Activated CD8-positive, alpha-beta memory T cell treated with anti-CD3 and anti-CD28 coated beads, Interleukin-2, amount 10 ng/mL, durations not matched to agents 7 days and 5 days (primary cell): ENCODE results near the gene SLC15A2. TPM values are rescaled to one million over a fixed set of nuclear protein-coding genes. Genes with fewer than 3 reads are reported as not detected.
"Not testable (repeated sequence)": the region's sequence is repeated elsewhere in the genome, so short reads cannot be mapped to it uniquely, and the experiment has no call there.

ENCODE experiments used
- ATAC-seq: fragments of 150-1000 bp; cut with Tn5 transposase; one replicate; pipeline ENCODE4 v1.10.0; 2021; ENCODE audit warnings: moderate library complexity
- CTCF ChIA-PET: fragments of 350-600 bp; sonication (Branson Sonifier 250); formaldehyde crosslinking; loops from one replicate; lab custom pipeline; 2021; ENCODE audit warnings: antibody characterized with exemption; lab: Charles Lee
- DNase-seq: peaks from one replicate; pipeline ENCODE4 v3.0.0-alpha.2; 2020
- H3K27ac Mint-ChIP-seq: one replicate; pipeline ENCODE4 v1.8.0; 2021; ENCODE audit warnings: mild to moderate bottlenecking, mixed read lengths
- H3K27me3 Mint-ChIP-seq: one replicate; pipeline ENCODE4 v1.8.0; 2021; ENCODE audit warnings: mixed read lengths
- H3K36me3 Mint-ChIP-seq: one replicate; pipeline ENCODE4 v1.8.0; 2021; ENCODE audit warnings: mild to moderate bottlenecking, mixed read lengths
- H3K4me1 Mint-ChIP-seq: one replicate; pipeline ENCODE4 v1.8.0; 2021; ENCODE audit warnings: mixed read lengths
- H3K4me3 Mint-ChIP-seq: one replicate; pipeline ENCODE4 v1.8.0; 2021; ENCODE audit warnings: mild to moderate bottlenecking, moderate library complexity, mixed read lengths
- H3K9me3 Mint-ChIP-seq: one replicate; pipeline ENCODE4 v1.8.0; 2022; ENCODE audit warnings: low read depth, mixed read lengths
- total RNA-seq, 2 experiments: library from RNA; stranded (reverse); gene quantifications; one replicate each; pipeline ENCODE4 v1.2.3, GENCODE V29; 2021

Gene SLC15A2
- 1 to 10 TPM; 2.4 to 4.8 TPM for total RNA-seq

DNA sequence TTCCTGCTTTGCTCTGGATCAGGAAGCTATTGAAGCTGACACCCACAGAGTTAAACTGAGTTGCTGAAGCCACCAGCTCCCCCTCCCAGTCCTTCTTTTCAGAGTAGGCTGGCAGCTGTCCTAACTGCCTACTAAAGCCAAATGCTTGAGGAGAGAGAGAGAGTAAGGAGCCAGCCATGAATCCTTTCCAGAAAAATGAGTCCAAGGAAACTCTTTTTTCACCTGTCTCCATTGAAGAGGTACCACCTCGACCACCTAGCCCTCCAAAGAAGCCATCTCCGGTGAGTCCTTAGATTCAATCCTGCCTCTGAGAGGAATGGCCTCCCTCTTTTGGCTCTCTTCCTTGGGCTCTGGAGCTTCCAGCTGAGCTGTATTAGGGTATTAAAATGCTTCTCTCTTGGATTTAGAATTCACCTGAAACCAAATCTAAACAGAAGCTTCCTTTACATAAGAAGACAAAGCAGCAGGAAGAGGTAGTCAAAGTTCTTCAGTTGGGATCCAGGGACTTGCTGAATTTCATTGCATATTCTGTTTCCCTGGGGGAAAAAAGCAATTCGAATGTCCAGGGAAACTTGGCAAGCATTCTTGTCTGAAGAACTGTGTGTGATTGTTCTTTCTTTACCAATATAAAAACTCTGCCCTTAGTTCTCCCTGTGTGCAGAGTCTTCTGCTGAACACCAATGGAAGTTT lies at the start of gene SLC15A2:
SLC15A2 (plus strand) TSS at position 101 of the 690 bp plus-strand sequence; CDS start at position 177, 76 bp downstream.
- no peaks in the 10 kb centered on the region for H3K27me3 Mint-ChIP-seq
- CTCF ChIA-PET, result no interaction called here

DNA sequence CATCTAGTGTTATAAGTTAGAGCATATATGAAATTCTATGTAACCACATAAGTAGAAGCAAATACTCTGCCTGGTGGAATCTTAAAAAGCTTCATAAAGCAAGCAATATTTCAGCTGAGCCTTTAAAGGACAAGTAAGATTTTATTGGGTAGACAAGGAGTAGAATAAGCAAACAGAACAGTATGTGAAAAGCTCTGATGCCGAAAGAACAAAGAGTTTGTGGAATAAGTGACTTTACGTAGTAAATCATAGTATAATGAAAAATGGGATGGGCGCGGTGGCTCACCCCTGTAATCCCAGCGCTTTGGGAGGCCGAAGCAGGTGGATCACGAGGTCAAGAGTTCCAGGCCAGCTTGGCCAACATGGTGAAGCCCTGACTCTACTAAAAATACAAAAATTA lies 49.3 kb upstream of the SLC15A2 start:
- ATAC-seq, result no peak
- no peak for DNase-seq
- Mint-ChIP-seq H3K27me3 (no peaks in the 10 kb centered on the region), H3K27ac (no peak overlapping the region), H3K4me3 (no peak overlapping the region), H3K4me1 (peaks cover 2% of the 10 kb centered on the region), H3K36me3 (peaks cover 30% of the 10 kb centered on the region), H3K9me3 (no peaks in the 10 kb centered on the region)
- CTCF ChIA-PET, result no interaction called here

More for the DNA sequence above, at the start of gene SLC15A2:
- ATAC-seq (no peak), DNase-seq (no peak)
- H3K27ac Mint-ChIP-seq, result no peak within 1 kb of the TSS
- H3K9me3 Mint-ChIP-seq, result no peaks in the 10 kb centered on the region
- peaks cover 18% of the 10 kb centered on the region for H3K36me3 Mint-ChIP-seq
- H3K4me3 Mint-ChIP-seq, result no peak within 1 kb of the TSS
- no peaks in the 10 kb centered on the region for H3K4me1 Mint-ChIP-seq

GRCh38 chr3:121852256-121852655 lies 41.9 kb upstream of the SLC15A2 start:
- no peaks in the 10 kb centered on the region for H3K27me3 Mint-ChIP-seq
- CTCF ChIA-PET, result no interaction called here
- peaks cover 22% of the 10 kb centered on the region for H3K36me3 Mint-ChIP-seq
- H3K4me1 Mint-ChIP-seq, result no peaks in the 10 kb centered on the region
- no peak for ATAC-seq
- no peak overlapping the region for H3K4me3 Mint-ChIP-seq
- no peak for DNase-seq
- no peaks in the 10 kb centered on the region for H3K9me3 Mint-ChIP-seq
- H3K27ac Mint-ChIP-seq, result no peak overlapping the region

- H3K9me3 Mint-ChIP-seq, result no peaks in the 10 kb centered on the region
- H3K4me1 Mint-ChIP-seq, result no peaks in the 10 kb centered on the region
- H3K4me3 Mint-ChIP-seq, result no peak overlapping the region
- peaks cover 31% of the 10 kb centered on the region for H3K36me3 Mint-ChIP-seq
- no peak overlapping the region for H3K27ac Mint-ChIP-seq
- CTCF ChIA-PET, result no interaction called here
- H3K27me3 Mint-ChIP-seq, result no peaks in the 10 kb centered on the region
- ATAC-seq, result no peak
- DNase-seq, result no peak
These were observed 38.6 kb upstream of the SLC15A2 start for GRCh38 chr3:121855555-121855954.

GRCh38 chr3:121857778-121858177 lies 36.4 kb upstream of the SLC15A2 start:
- DNase-seq, H3K4me3 Mint-ChIP-seq, H3K27me3 Mint-ChIP-seq, CTCF ChIA-PET, H3K27ac Mint-ChIP-seq, H3K9me3 Mint-ChIP-seq, ATAC-seq, H3K4me1 Mint-ChIP-seq: not testable (repeated sequence)
- H3K36me3 Mint-ChIP-seq, result peaks cover 46% of the 10 kb centered on the region

- H3K27me3 Mint-ChIP-seq, H3K9me3 Mint-ChIP-seq, H3K4me1 Mint-ChIP-seq, CTCF ChIA-PET, H3K27ac Mint-ChIP-seq, H3K4me3 Mint-ChIP-seq, DNase-seq, ATAC-seq: not testable (repeated sequence)
- peaks cover 64% of the 10 kb centered on the region for H3K36me3 Mint-ChIP-seq
These were observed 31.0 kb upstream of the SLC15A2 start for GRCh38 chr3:121863247-121863646.

DNA sequence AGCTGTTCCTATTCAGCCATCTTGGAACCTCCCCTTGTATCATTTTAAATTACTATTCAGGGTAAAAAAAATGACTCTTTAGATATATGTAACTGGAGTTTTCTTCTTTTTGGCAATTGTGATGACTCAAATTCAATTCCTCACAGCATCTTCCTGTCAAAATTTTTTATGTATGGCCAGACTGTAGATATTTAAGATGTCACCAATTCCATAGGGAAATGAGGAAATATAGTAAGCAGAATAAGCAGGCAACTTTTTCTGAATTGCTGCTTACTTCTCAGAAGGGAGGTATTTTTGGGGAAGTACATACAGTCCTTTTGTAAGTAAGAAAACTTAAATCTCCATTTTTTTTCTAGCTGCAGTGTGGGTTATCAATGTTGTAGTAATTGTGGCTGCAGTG lies 30.4 kb upstream of the SLC15A2 start:
- peaks cover 63% of the 10 kb centered on the region for H3K36me3 Mint-ChIP-seq
- CTCF ChIA-PET, result no interaction called here
- DNase-seq, result no peak

GRCh38 chr3:121869736-121870135 lies 24.5 kb upstream of the SLC15A2 start:
- no peak overlapping the region for H3K27ac Mint-ChIP-seq
- H3K9me3 Mint-ChIP-seq, result no peaks in the 10 kb centered on the region
- H3K36me3 Mint-ChIP-seq, result peaks cover 42% of the 10 kb centered on the region
- no peak overlapping the region for H3K4me3 Mint-ChIP-seq
- no peaks in the 10 kb centered on the region for H3K27me3 Mint-ChIP-seq
- no peak for ATAC-seq
- H3K4me1 Mint-ChIP-seq, result no peaks in the 10 kb centered on the region
- DNase-seq, result no peak
- CTCF ChIA-PET, result no interaction called here

More for the DNA sequence above, 30.4 kb upstream of the SLC15A2 start:
- H3K4me1 Mint-ChIP-seq, result no peaks in the 10 kb centered on the region
- no peaks in the 10 kb centered on the region for H3K9me3 Mint-ChIP-seq
- no peaks in the 10 kb centered on the region for H3K27me3 Mint-ChIP-seq
- ATAC-seq, result no peak
- no peak overlapping the region for H3K4me3 Mint-ChIP-seq
- H3K27ac Mint-ChIP-seq, result no peak overlapping the region

- ATAC-seq, result no peak
- H3K36me3 Mint-ChIP-seq, result peaks cover 42% of the 10 kb centered on the region
- H3K4me1 Mint-ChIP-seq, result no peaks in the 10 kb centered on the region
- no peaks in the 10 kb centered on the region for H3K27me3 Mint-ChIP-seq
- H3K4me3 Mint-ChIP-seq, result no peak overlapping the region
- no peaks in the 10 kb centered on the region for H3K9me3 Mint-ChIP-seq
- CTCF ChIA-PET, result interaction anchor here (1.0 kb wide), 1 partner anchor 159 kb away, joined by 3 read pairs; no protein-coding TSS in a partner anchor
- DNase-seq, result no peak
- H3K27ac Mint-ChIP-seq, result no peak overlapping the region
These were observed 23.5 kb upstream of the SLC15A2 start for GRCh38 chr3:121870717-121871116.

DNA sequence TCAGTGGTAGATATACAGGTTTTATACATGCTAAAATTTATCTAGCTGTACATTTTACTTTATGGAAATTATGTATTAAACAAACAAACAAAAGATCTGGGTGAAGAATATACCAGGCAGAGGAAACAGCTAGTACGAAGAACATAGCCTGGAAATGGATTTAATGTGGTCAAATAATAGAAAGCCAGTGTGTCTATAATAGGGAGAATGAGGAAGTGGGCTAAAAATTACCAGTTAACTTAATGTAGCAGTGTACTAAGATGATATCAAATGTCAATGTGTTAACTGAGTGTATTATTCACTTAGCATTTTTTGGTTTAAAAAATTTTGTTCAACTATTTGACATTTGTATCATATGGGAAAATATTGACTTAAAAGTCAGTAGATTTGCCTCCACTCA lies 22.8 kb upstream of the SLC15A2 start:
- Mint-ChIP-seq H3K9me3 (no peaks in the 10 kb centered on the region), H3K27me3 (no peaks in the 10 kb centered on the region), H3K4me1 (no peaks in the 10 kb centered on the region), H3K36me3 (peaks cover 38% of the 10 kb centered on the region), H3K27ac (no peak overlapping the region), H3K4me3 (no peak overlapping the region)
- CTCF ChIA-PET, result interaction anchor here (1.0 kb wide), 1 partner anchor 159 kb away, joined by 3 read pairs; no protein-coding TSS in a partner anchor
- DNase-seq (no peak), ATAC-seq (no peak)

DNA sequence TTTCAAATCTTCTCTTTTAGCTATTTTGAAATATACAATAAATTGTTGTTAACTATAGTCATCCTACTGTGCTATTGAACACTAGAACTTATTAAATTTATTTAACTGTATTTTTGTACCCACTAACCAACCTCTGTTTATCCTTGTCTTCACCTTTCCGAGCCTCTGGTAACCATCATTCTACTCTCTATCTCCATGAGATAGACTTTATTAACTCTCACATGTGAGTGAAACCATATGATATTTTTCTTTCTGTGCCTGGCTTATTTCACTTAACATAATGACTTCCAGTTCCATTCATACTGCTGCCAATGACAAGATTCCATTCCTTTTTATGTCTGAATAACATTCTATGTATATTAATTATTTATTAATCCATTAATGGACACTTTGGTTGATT lies 15.8 kb upstream of the SLC15A2 start:
- Mint-ChIP-seq H3K27ac (no peak overlapping the region), H3K4me1 (peaks cover under 1% of the 10 kb centered on the region), H3K36me3 (peaks cover 22% of the 10 kb centered on the region), H3K27me3 (no peaks in the 10 kb centered on the region), H3K4me3 (no peak overlapping the region), H3K9me3 (no peaks in the 10 kb centered on the region)
- DNase-seq, result no peak
- ATAC-seq, result no peak
- CTCF ChIA-PET, result no interaction called here

GRCh38 chr3:121883507-121883906 lies 10.7 kb upstream of the SLC15A2 start:
- CTCF ChIA-PET, result interaction anchor here (0.6 to 1.7 kb wide), 13 partner anchors 9 to 479 kb away, joined by 3 to 12 read pairs (median 3); partner anchors contain the start of gene POLQ
- no peak overlapping the region for H3K4me3 Mint-ChIP-seq
- peaks cover 8% of the 10 kb centered on the region for H3K4me1 Mint-ChIP-seq
- DNase-seq (no peak), ATAC-seq (peak; percentile 58)
- no peaks in the 10 kb centered on the region for H3K9me3 Mint-ChIP-seq
- H3K27me3 Mint-ChIP-seq, result no peaks in the 10 kb centered on the region
- no peak overlapping the region for H3K27ac Mint-ChIP-seq
- peaks cover 20% of the 10 kb centered on the region for H3K36me3 Mint-ChIP-seq

- H3K27ac Mint-ChIP-seq, result no peak overlapping the region
- no peak overlapping the region for H3K4me3 Mint-ChIP-seq
- H3K4me1 Mint-ChIP-seq, result peaks cover 8% of the 10 kb centered on the region
- CTCF ChIA-PET, result no interaction called here
- DNase-seq (no peak), ATAC-seq (no peak)
- no peaks in the 10 kb centered on the region for H3K9me3 Mint-ChIP-seq
- no peaks in the 10 kb centered on the region for H3K27me3 Mint-ChIP-seq
- peaks cover 15% of the 10 kb centered on the region for H3K36me3 Mint-ChIP-seq
These were observed 8.8 kb upstream of the SLC15A2 start for GRCh38 chr3:121885386-121885785.

DNA sequence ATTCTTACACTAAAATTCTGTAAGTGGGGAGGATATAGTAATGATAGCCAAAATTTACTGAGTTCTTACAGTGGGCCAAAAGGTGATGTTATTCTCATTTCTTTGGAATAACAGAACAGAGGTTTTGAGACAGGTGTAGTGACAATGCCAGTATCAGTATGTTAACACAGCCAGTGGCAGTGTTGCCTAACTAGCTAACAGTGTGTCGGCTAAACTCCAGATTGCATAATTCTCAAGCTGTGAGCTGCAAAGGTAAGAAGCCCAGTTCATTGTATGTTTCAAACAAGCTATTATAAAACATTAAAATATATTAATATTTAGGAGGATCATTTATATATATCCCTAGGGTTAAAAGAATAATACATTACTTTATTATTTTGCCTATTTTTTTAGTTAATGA lies 920 bp downstream of the SLC15A2 start:
- DNase-seq, result no peak
- Mint-ChIP-seq H3K4me3 (no peak overlapping the region), H3K4me1 (no peaks in the 10 kb centered on the region), H3K27ac (no peak overlapping the region), H3K9me3 (no peaks in the 10 kb centered on the region), H3K27me3 (no peaks in the 10 kb centered on the region), H3K36me3 (peaks cover 22% of the 10 kb centered on the region)
- CTCF ChIA-PET, result no interaction called here
- no peak for ATAC-seq
